GM21447 (cell line): Measurements from ENCODE around the gene EIF3B.
"Not testable (repeated sequence)": the region's sequence is repeated elsewhere in the genome, so short reads cannot be mapped to it uniquely, and the experiment has no call there.

ENCODE experiments used
- ATAC-seq: cut with Tn5 transposase; IDR thresholded peaks from one replicate; pipeline ENCODE4 v1.9.1; 2021; ENCODE audit not compliant: unreplicated experiment

The EIF3B gene

GRCh38 chr7:2376351-2377154 is 21.9 kb downstream of the EIF3B start:
- no peak for ATAC-seq

- not testable (repeated sequence) for ATAC-seq
Measured at GRCh38 chr7:2377492-2377891, 22.9 kb downstream of the EIF3B start.

GRCh38 chr7:2378125-2378524 is 23.5 kb downstream of the EIF3B start:
- not testable (repeated sequence) for ATAC-seq

GRCh38 chr7:2379161-2379560 is 24.5 kb downstream of the EIF3B start:
- no peak for ATAC-seq

GRCh38 chr7:2379821-2380450 is 25.3 kb downstream of the EIF3B start:
- ATAC-seq = no peak

- no peak for ATAC-seq
Measured at GRCh38 chr7:2380461-2380860, 25.8 kb downstream of the EIF3B start.

- ATAC-seq = no peak
Measured at GRCh38 chr7:2381227-2381626, 26.6 kb downstream of the EIF3B start.

GRCh38 chr7:2381881-2382509 is 27.4 kb downstream of the EIF3B start:
- ATAC-seq = no peak

GRCh38 chr7:2383543-2384274 is 29.1 kb downstream of the EIF3B start:
- ATAC-seq = no peak

- no peak for ATAC-seq
Measured at GRCh38 chr7:2384354-2385243, 30.0 kb downstream of the EIF3B start.

GRCh38 chr7:2386122-2386521 is 31.5 kb downstream of the EIF3B start:
- not testable (repeated sequence) for ATAC-seq

GRCh38 chr7:2386964-2387669 is 32.5 kb downstream of the EIF3B start:
- ATAC-seq = no peak

GRCh38 chr7:2387897-2388636 is 33.4 kb downstream of the EIF3B start:
- ATAC-seq = no peak

- no peak for ATAC-seq
Measured at GRCh38 chr7:2388637-2388954, 34.0 kb downstream of the EIF3B start.

- ATAC-seq = not testable (repeated sequence)
Measured at GRCh38 chr7:2390020-2390816, 35.6 kb downstream of the EIF3B start.

GRCh38 chr7:2393706-2394105 is 39.1 kb downstream of the EIF3B start:
- no peak for ATAC-seq

- no peak for ATAC-seq
Measured at GRCh38 chr7:2394566-2395082, 40.0 kb downstream of the EIF3B start.

GRCh38 chr7:2398506-2398905 is 43.9 kb downstream of the EIF3B start:
- ATAC-seq = no peak
